Stomach (tissue), 9 donors: ENCODE measurements around the gene RASAL2. TPM values are rescaled to one million over a fixed set of nuclear protein-coding genes. Genes with fewer than 3 reads are reported as not detected.

Experiments
- DNase-seq, 2 donors: peaks; one replicate each; pipeline versions ENCODE4 v3.0.0 to v3.0.0-alpha.2; 2013 to 2019
- H3K27ac ChIP-seq, 5 donors: fragments of 200-600 bp in 4 of 5; sonication (generic) in 4 of 5; one replicate each; pipeline ENCODE4 v1.5.1; 2013 to 2019; ENCODE audit warnings: mild to moderate bottlenecking in 1 of 5, moderate library complexity in 1 of 5
- H3K27me3 ChIP-seq, 3 donors: fragments of 200-600 bp; sonication (generic); one replicate each; pipeline ENCODE4 v1.5.1; 2017 to 2019; ENCODE audit warnings: mixed run types in 1 of 3
- H3K36me3 ChIP-seq, 4 donors: fragments of 200-600 bp; sonication (generic); 1 replicate in 3 of 4; 2 replicates in 1 of 4; pipeline ENCODE4 v1.5.1; 2016 to 2019
- H3K4me1 ChIP-seq, 4 donors: fragments of 200-600 bp; sonication (generic); one replicate each; pipeline ENCODE4 v1.5.1; 2016 to 2019
- H3K4me3 ChIP-seq, 4 donors: fragments of 200-600 bp; sonication (generic) in 3 of 4; one replicate each; pipeline ENCODE4 v1.5.1; 2016 to 2019; ENCODE audit warnings: mild to moderate bottlenecking in 1 of 4
- H3K9me3 ChIP-seq, 4 donors: fragments of 200-600 bp; sonication (generic); one replicate each; pipeline ENCODE4 v1.5.1; 2016 to 2019
- EP300 ChIP-seq: sonication (generic); formaldehyde crosslinking; IDR thresholded peaks from one replicate; pipeline ENCODE4 v1.6.1; 2017; ENCODE audit warnings: antibody characterized with exemption
- POLR2A ChIP-seq, 4 donors: fragments of 450-650 bp; IDR thresholded peaks; one replicate each; pipeline ENCODE4 v1.6.1; 2016; ENCODE audit warnings: antibody characterized with exemption in 4 of 4, control low read depth in 2 of 4, mild to moderate bottlenecking in 1 of 4, moderate library complexity in 1 of 4
- POLR2AphosphoS5 ChIP-seq, 3 donors: sonication (generic); formaldehyde crosslinking; IDR thresholded peaks; one replicate each; pipeline ENCODE4 v1.6.1; 2016; ENCODE audit warnings: antibody characterized with exemption in 3 of 3
- WGBS, 5 donors: extraction: QIAGEN DNeasy Blood & Tissue Kit in 3 of 5; methylation state at CpG; one replicate each; pipeline versions ENCODE4 v1.1.5 to v1.1.7; 2013 to 2018; 5-methylcytosine and 5-hydroxymethylcytosine counted together
- intact Hi-C: fragments of 100-400 bp; cut with DNase I; formaldehyde crosslinking; loops from one replicate; pipeline ENCODE4 v1.15.1; 2023; ENCODE audit warnings: low total_unique reads
- polyA plus RNA-seq, 3 donors: library from polyadenylated mRNA; stranded (reverse); fragments of 200-250 nt; gene quantifications; one replicate each; pipeline ENCODE4 v1.2.3, GENCODE V29; 2013
- total RNA-seq, 5 donors: library from RNA; depleted of rRNA; stranded (reverse); fragments of >200 nt; gene quantifications; one replicate each; pipeline versions ENCODE4 v1.1.0 to v1.2.3, GENCODE V29; 2014 to 2016
- TF ChIP-seq, protein P1 (sequence below), 7 experiments: fragments of 450-650 bp in 4 of 7; fragments of 200-600 bp in 3 of 7; sonication (generic) in 3 of 7; IDR thresholded peaks; one replicate each; pipeline ENCODE4 v1.5.1; 2016 to 2019; ENCODE audit warnings: antibody characterized with exemption in 7 of 7, control low read depth in 2 of 7, mild to moderate bottlenecking in 1 of 7
- donor health status: healthy with polysubstance abuse.
- donor health status: Bipolar disorder and iron deficiency.
- donor health status: healthy.

Gene RASAL2
- total and polyA plus RNA-seq, 8 donors, result 1.2 to 47.5 (median 14.3) TPM

DNA sequence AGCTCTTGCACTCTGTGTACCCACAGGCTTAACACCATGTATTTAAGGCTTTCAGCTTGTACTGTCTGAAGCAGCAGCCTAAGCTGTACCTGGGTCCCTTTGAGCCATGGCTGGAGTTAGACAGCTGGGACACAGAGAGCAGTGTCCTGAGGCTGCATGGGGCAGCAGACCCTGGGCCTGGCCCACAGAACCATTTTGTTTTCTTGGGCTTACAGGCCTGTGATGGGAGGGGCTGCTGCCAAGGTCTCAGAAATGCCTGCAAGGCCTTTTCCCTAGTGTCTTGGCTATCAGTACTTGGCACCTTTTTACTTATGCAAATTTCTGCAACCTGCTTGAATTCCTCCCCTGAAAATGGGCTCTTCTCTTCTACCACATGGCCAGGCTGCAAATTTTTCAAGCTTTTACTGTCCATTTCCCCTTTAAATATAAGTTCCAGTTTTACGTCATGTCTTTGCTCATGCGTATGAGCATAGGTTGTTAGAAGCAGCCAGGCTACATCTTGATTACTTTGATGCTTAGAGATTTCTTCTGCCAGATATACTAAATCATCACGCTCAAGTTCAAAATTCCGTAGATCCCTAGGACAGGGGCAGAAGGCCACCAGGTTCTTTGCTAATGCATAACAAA, 259.0 kb downstream of the RASAL2 start:
- intact Hi-C loops, result no loop called here
- WGBS, 5 donors, result 98 to 99% (median 98%) methylated on average over 4 of the region's 4 CpGs
- no peak for DNase-seq

DNA sequence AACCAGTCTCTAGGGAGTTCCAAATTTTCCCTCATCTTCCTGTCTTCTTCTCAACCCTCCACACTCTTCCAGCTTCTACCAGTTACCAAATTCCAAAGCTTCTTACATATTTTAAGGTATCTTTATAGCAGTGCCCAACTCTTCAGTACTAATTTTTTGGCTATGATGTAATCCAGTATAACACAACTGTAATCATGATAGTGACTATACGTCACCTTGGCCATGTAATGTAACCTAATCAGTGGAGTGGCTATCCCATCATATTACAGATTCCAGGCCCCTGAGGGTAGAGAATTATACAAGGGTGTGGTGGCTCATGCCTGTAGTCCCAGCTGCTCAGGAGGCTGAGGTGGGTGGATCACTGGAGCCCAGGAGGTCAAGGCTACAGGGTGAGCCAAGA, 259.6 kb downstream of the RASAL2 start:
- Histone ChIP-seq H3K4me3 (no peak overlapping the region), H3K27me3 (no peaks in the 10 kb centered on the region), H3K9me3 (peaks cover 0 to 8% (median 7%) of the 10 kb centered on the region in 4 donors), H3K27ac (no peak overlapping the region), H3K36me3 (no peaks in the 10 kb centered on the region), H3K4me1 (peaks cover 0 to 14% (median 6%) of the 10 kb centered on the region in 4 donors)
- WGBS, 5 donors, result 90 to 100% (median 99%) methylated on average over 1 of the region's 1 CpG
- DNase-seq, result no peak
- TF ChIP-seq POLR2AphosphoS5 (IDR thresholded peaks at IDR 0.05) (no peak), POLR2A (IDR thresholded peaks at IDR 0.05) (no peak), EP300 (no peak)
- TF ChIP-seq, protein P1, sequence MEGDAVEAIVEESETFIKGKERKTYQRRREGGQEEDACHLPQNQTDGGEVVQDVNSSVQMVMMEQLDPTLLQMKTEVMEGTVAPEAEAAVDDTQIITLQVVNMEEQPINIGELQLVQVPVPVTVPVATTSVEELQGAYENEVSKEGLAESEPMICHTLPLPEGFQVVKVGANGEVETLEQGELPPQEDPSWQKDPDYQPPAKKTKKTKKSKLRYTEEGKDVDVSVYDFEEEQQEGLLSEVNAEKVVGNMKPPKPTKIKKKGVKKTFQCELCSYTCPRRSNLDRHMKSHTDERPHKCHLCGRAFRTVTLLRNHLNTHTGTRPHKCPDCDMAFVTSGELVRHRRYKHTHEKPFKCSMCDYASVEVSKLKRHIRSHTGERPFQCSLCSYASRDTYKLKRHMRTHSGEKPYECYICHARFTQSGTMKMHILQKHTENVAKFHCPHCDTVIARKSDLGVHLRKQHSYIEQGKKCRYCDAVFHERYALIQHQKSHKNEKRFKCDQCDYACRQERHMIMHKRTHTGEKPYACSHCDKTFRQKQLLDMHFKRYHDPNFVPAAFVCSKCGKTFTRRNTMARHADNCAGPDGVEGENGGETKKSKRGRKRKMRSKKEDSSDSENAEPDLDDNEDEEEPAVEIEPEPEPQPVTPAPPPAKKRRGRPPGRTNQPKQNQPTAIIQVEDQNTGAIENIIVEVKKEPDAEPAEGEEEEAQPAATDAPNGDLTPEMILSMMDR (IDR thresholded peaks at IDR 0.05), result no peak
- intact Hi-C loops, result no loop called here

More for the DNA sequence above, 259.0 kb downstream of the RASAL2 start:
- TF ChIP-seq POLR2AphosphoS5 (IDR thresholded peaks at IDR 0.05) (no peak), EP300 (no peak), POLR2A (IDR thresholded peaks at IDR 0.05) (no peak)
- TF ChIP-seq, protein P1 (IDR thresholded peaks at IDR 0.05), result no peak
- Histone ChIP-seq H3K4me3 (no peak overlapping the region), H3K36me3 (no peaks in the 10 kb centered on the region), H3K4me1 (peaks cover 0 to 14% (median 6%) of the 10 kb centered on the region in 4 donors), H3K27ac (no peak overlapping the region), H3K9me3 (peaks cover 0 to 8% (median 7%) of the 10 kb centered on the region in 4 donors), H3K27me3 (no peaks in the 10 kb centered on the region)

DNA sequence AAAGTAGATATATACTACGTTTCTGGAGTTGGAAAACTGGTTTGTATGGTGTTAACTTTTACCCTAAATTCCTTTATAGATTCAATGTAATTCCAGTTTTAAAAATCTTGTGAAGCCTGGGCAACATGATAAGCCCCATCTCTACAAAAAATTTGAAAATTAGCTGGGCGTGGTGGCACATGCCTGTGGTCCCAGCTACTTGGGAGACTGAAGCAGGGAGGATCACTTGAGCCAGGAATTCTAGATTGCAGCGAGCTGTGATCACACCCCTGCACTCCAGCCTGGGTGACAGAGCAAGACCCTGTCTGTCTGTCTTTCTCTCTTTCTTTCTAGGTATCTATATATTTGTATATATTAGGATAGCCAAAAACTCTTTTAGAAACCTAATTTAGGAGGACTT, 260.9 kb downstream of the RASAL2 start:
- no peak for TF ChIP-seq POLR2AphosphoS5 (IDR thresholded peaks at IDR 0.05)
- TF ChIP-seq, protein P1 (IDR thresholded peaks at IDR 0.05), result no peak
- no peak for TF ChIP-seq POLR2A (IDR thresholded peaks at IDR 0.05)
- no peak for TF ChIP-seq EP300
- no peak overlapping the region for H3K4me3 ChIP-seq
- peaks cover 0 to 8% (median 7%) of the 10 kb centered on the region in 4 donors for H3K9me3 ChIP-seq
- H3K4me1 ChIP-seq, result peaks cover 0 to 13% (median 7%) of the 10 kb centered on the region in 4 donors
- intact Hi-C loops, result no loop called here
- no peaks in the 10 kb centered on the region for H3K27me3 ChIP-seq
- no peak for DNase-seq
- H3K36me3 ChIP-seq, result no peaks in the 10 kb centered on the region
- H3K27ac ChIP-seq, result no peak overlapping the region
- 57 to 69% (median 64%) methylated on average over 3 of the region's 3 CpGs for WGBS, 5 donors

DNA sequence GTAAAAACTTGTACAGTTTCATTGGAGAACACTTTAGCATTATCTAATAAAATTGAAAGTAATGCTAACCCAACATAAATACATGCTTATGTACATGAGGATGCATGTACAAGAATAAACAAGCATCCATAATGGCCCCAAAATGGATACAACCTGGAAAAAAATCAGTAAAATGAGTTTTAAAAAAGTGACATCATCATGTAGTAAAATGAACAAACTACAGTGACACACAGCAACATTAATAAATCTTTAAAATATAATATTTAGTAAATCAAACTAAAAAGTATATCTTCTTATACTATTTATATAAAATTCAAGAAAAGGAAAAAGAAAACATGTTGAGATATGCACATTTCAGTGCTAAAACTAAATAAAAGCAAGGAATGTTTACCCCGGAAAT, 262.4 kb downstream of the RASAL2 start:
- 91 to 100% (median 97%) methylated on average over 1 of the region's 1 CpG for WGBS, 5 donors
- Histone ChIP-seq H3K36me3 (no peaks in the 10 kb centered on the region), H3K9me3 (peaks cover 0 to 8% (median 7%) of the 10 kb centered on the region in 4 donors), H3K27me3 (no peaks in the 10 kb centered on the region), H3K27ac (no peak overlapping the region), H3K4me1 (peaks cover 5 to 9% (median 6%) of the 10 kb centered on the region in 4 donors), H3K4me3 (no peak overlapping the region)
- DNase-seq, result no peak
- TF ChIP-seq, protein P1 (IDR thresholded peaks at IDR 0.05), result no peak
- TF ChIP-seq POLR2AphosphoS5 (IDR thresholded peaks at IDR 0.05) (no peak), EP300 (no peak), POLR2A (IDR thresholded peaks at IDR 0.05) (no peak)
- intact Hi-C loops, result no loop called here
